Measurements from ENCODE around the gene KIF5C. TPM values are rescaled to one million over a fixed set of nuclear protein-coding genes. Genes with fewer than 3 reads are reported as not detected.

The KIF5C gene
- total RNA-seq, 1 donor from 2014 or later, result 13.3 TPM

DNA sequence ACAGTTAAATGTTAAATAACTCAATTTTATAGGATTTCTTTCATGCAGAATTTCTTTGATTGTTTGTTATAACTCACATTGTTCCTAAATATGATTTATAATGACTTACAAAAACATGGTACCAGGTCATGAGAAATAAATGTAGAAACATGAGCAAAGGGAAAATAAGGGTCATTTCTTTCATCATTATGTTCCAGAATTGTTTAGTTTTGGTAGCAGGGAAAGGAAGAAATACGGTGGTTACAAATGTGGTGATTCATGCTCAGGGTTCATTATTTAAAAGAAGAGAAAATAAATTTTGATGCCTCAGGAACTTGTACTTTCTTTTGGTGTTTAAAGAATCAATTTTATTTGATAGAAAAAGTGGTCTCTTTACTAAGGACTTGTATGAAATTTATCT lies 167.9 kb downstream of the KIF5C start:
- no peaks in the 10 kb centered on the region for H3K36me3 ChIP-seq
- intact Hi-C loops (cut with DNase I), result no loop called here
- no peak for DNase-seq (ENCODE audit: extremely low spot score in 2 of 2)
- no peaks in the 10 kb centered on the region for H3K27me3 ChIP-seq
- peaks cover 9% of the 10 kb centered on the region for H3K4me1 ChIP-seq
- TF ChIP-seq POLR2A (IDR thresholded peaks at IDR 0.05) (no peak), POLR2AphosphoS5 (IDR thresholded peaks at IDR 0.05; ENCODE audit: insufficient read depth in 1 of 2, low read depth in 1 of 2) (no peak)
- TF ChIP-seq, protein P1, sequence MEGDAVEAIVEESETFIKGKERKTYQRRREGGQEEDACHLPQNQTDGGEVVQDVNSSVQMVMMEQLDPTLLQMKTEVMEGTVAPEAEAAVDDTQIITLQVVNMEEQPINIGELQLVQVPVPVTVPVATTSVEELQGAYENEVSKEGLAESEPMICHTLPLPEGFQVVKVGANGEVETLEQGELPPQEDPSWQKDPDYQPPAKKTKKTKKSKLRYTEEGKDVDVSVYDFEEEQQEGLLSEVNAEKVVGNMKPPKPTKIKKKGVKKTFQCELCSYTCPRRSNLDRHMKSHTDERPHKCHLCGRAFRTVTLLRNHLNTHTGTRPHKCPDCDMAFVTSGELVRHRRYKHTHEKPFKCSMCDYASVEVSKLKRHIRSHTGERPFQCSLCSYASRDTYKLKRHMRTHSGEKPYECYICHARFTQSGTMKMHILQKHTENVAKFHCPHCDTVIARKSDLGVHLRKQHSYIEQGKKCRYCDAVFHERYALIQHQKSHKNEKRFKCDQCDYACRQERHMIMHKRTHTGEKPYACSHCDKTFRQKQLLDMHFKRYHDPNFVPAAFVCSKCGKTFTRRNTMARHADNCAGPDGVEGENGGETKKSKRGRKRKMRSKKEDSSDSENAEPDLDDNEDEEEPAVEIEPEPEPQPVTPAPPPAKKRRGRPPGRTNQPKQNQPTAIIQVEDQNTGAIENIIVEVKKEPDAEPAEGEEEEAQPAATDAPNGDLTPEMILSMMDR (IDR thresholded peaks at IDR 0.05), result no peak
- H3K9me3 ChIP-seq, result no peaks in the 10 kb centered on the region
- no peak overlapping the region for H3K4me3 ChIP-seq
- H3K27ac ChIP-seq, result no peak overlapping the region

DNA sequence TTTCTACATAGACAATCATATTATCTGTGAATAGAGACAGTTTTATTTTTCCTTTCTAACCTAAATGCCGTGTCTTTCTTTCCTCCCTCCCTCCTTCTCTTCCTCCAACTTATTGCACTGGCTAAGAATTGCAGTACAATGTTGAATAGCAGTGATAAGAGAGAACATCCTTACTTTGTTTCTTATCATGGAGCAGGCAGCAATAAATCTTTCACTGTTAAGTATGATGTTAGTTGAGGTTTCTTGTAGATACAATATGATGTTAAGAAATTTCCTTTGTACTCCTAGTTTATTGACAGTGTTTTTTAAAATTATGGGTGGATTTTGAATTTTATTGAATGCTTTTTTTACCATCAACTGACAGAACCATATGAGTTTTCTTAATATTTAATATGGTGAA lies 169.5 kb downstream of the KIF5C start:
- H3K27ac ChIP-seq, result no peak overlapping the region
- no peaks in the 10 kb centered on the region for H3K36me3 ChIP-seq
- no peaks in the 10 kb centered on the region for H3K27me3 ChIP-seq
- intact Hi-C loops (cut with DNase I), result no loop called here
- no peak for TF ChIP-seq POLR2AphosphoS5 (IDR thresholded peaks at IDR 0.05; ENCODE audit: insufficient read depth in 1 of 2, low read depth in 1 of 2)
- no peak for TF ChIP-seq POLR2A (IDR thresholded peaks at IDR 0.05)
- TF ChIP-seq, protein P1 (IDR thresholded peaks at IDR 0.05), result no peak
- H3K4me3 ChIP-seq, result no peak overlapping the region
- DNase-seq (ENCODE audit: extremely low spot score in 2 of 2), result no peak
- H3K9me3 ChIP-seq, result no peaks in the 10 kb centered on the region
- no peaks in the 10 kb centered on the region for H3K4me1 ChIP-seq

DNA sequence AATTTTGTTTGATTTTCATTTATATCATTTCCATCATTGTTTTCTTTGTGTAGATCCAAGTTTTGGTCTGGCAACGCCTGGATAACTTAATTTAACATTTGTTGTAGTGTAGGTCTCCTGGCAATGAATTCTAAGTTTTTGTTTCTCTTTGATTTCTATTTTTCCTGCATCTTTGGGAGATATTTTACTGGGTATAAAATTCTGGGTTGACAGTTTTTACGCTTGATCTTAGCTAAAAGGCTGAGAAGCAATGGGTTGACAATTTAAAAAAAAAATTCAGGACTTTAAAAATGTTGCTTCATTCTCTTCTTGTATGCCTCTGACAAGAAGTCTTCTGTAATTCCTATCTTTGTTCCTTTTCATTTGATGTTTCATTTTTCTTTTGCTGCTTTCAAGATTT lies 172.1 kb downstream of the KIF5C start:
- DNase-seq (ENCODE audit: extremely low spot score in 2 of 2), result no peak
- intact Hi-C loops (cut with DNase I), result no loop called here
- no peaks in the 10 kb centered on the region for H3K27me3 ChIP-seq

DNA sequence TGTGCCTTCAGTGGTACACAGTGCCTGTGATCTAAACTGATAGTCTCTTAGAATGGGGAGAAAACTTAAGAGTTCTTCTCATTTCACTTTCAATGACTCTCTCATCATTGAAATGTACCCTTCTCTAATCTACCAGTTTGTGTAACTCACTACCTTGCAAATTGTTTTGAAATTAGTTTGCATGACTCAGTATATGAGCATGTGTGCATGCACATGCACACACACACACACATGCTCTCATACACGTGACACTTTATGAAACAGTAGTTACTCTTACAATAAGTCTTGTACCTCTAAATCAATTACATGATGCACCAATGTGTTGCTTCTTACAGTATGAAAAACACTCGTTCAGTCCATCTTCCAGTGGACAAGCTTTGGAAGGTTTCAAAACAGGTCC lies 174.1 kb downstream of the KIF5C start:
- Histone ChIP-seq H3K9me3 (no peaks in the 10 kb centered on the region), H3K27ac (no peak overlapping the region), H3K27me3 (no peaks in the 10 kb centered on the region), H3K4me1 (no peaks in the 10 kb centered on the region), H3K4me3 (no peak overlapping the region), H3K36me3 (no peaks in the 10 kb centered on the region)
- DNase-seq (ENCODE audit: extremely low spot score in 2 of 2), result no peak
- intact Hi-C loops (cut with DNase I), result no loop called here
- TF ChIP-seq, protein P1 (IDR thresholded peaks at IDR 0.05), result no peak
- TF ChIP-seq POLR2AphosphoS5 (IDR thresholded peaks at IDR 0.05; ENCODE audit: insufficient read depth in 1 of 2, low read depth in 1 of 2) (no peak), POLR2A (IDR thresholded peaks at IDR 0.05) (no peak)

More for the DNA sequence above, 172.1 kb downstream of the KIF5C start:
- no peaks in the 10 kb centered on the region for H3K9me3 ChIP-seq
- H3K4me1 ChIP-seq, result no peaks in the 10 kb centered on the region
- TF ChIP-seq, protein P1 (IDR thresholded peaks at IDR 0.05), result no peak
- TF ChIP-seq POLR2AphosphoS5 (IDR thresholded peaks at IDR 0.05; ENCODE audit: insufficient read depth in 1 of 2, low read depth in 1 of 2), result no peak
- TF ChIP-seq POLR2A (IDR thresholded peaks at IDR 0.05), result no peak
- no peak overlapping the region for H3K27ac ChIP-seq
- H3K36me3 ChIP-seq, result no peaks in the 10 kb centered on the region
- no peak overlapping the region for H3K4me3 ChIP-seq

DNA sequence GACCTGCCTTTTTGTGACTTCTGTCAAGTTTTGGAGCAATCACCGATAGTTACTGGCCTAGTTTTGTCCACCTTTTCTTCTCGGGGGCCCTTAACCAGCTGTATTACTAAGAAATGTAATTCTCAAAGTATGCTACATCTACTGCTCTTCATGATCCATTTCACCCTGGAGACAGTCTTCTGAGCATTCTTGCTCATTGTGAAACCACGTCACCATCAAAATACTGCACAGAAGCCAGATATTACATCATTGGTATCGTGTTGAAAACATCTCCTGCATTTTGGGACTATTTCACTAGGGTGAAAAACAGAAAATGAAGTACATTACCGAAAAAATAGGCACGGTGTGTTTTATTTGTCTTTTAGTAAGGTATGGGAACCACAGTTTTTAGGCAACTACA lies 175.2 kb downstream of the KIF5C start:
- intact Hi-C loops (cut with DNase I), result no loop called here
- Histone ChIP-seq H3K27ac (no peak overlapping the region), H3K9me3 (no peaks in the 10 kb centered on the region), H3K36me3 (no peaks in the 10 kb centered on the region), H3K27me3 (no peaks in the 10 kb centered on the region), H3K4me1 (no peaks in the 10 kb centered on the region), H3K4me3 (no peak overlapping the region)
- no peak for DNase-seq (ENCODE audit: extremely low spot score in 2 of 2)
- TF ChIP-seq POLR2A (IDR thresholded peaks at IDR 0.05) (no peak), POLR2AphosphoS5 (IDR thresholded peaks at IDR 0.05; ENCODE audit: insufficient read depth in 1 of 2, low read depth in 1 of 2) (no peak)
- TF ChIP-seq, protein P1 (IDR thresholded peaks at IDR 0.05), result no peak
